ENCODE measurements around the gene SERPINA4.

- TF ChIP-seq CTCF (conservative IDR thresholded peaks at IDR 0.05; ENCODE audit: low read length), result no peak
- TF ChIP-seq EZH2phosphoT487 (IDR thresholded peaks at IDR 0.05; ENCODE audit: borderline replicate concordance), result no peak
These were observed 964 bp upstream of the SERPINA4 start for GRCh38 chr14:94560291-94560665.

Measured in Loucy (cell line).